ENCODE data around the gene UBR3. TPM values are rescaled to one million over a fixed set of nuclear protein-coding genes. Genes with fewer than 3 reads are reported as not detected.
A peak's percentile ranks its signal among the peaks of the same experiment; 100 is the strongest.
"Not testable (repeated sequence)": the region's sequence is repeated elsewhere in the genome, so short reads cannot be mapped to it uniquely, and the experiment has no call there.

The UBR3 gene
- total RNA-seq, 2 experiments from 2014 or later: 11.6 to 21.0 TPM

DNA sequence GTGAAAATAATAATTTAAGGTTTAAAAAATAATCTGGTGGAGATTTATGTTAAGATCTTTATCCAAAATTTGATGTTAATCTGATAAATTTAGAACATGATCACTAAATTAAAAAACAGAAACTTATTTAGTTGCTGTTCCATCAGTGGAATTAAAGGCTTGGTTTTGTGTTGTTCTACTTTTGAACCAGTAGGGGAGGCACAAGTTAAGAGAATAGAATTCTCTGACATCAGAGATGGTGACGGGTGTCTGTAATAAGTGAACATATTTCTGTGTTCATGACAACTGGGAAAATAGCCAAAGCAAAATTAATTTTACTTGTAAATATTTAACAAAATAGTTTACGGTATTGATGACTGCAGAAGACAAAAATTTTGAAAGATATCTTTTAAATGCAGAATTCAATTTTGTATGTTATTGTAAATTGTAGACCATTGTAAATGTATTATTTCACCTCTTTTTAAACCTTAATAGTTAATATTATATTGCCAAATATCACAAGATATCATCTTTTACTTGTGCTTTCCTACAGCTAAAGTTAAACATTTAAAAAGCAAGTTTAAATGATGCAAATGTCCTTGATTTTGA, 106.0 kb downstream of the UBR3 start:
- Histone ChIP-seq H3K9me3 (ENCODE audit: low read length) (no peaks in the 10 kb centered on the region), H3K27ac (ENCODE audit: low read depth, low read length, poor library complexity, severe bottlenecking) (no peak overlapping the region), H3K9me2 (ENCODE audit: insufficient read depth, low read length) (no peaks in the 10 kb centered on the region), H3K79me2 (ENCODE audit: insufficient read depth, low read depth, low read length) (no peaks in the 10 kb centered on the region), H3K4me1 (ENCODE audit: insufficient read depth, low read length, poor library complexity, severe bottlenecking) (no peaks in the 10 kb centered on the region), H4K20me1 (ENCODE audit: insufficient read depth, low read length) (no peaks in the 10 kb centered on the region), H2AFZ (ENCODE audit: low read length) (no peak overlapping the region), H3K36me3 (ENCODE audit: insufficient read depth, low read length) (no peaks in the 10 kb centered on the region), H3K4me3 (ENCODE audit: low read depth, low read length, poor library complexity, severe bottlenecking) (no peak overlapping the region), H3K4me2 (ENCODE audit: low read length) (no peak overlapping the region)
- intact Hi-C loops (cut with micrococcal nuclease; ENCODE audit: unreplicated experiment): loop anchor here (10.0 kb wide), 1 partner anchor 882 kb away; the partner anchor contains the start of gene GAD1
- TF ChIP-seq EZH2phosphoT487 (IDR thresholded peaks at IDR 0.05; ENCODE audit: borderline replicate concordance, low read depth, low read length): no peak
- TF ChIP-seq, protein P1, sequence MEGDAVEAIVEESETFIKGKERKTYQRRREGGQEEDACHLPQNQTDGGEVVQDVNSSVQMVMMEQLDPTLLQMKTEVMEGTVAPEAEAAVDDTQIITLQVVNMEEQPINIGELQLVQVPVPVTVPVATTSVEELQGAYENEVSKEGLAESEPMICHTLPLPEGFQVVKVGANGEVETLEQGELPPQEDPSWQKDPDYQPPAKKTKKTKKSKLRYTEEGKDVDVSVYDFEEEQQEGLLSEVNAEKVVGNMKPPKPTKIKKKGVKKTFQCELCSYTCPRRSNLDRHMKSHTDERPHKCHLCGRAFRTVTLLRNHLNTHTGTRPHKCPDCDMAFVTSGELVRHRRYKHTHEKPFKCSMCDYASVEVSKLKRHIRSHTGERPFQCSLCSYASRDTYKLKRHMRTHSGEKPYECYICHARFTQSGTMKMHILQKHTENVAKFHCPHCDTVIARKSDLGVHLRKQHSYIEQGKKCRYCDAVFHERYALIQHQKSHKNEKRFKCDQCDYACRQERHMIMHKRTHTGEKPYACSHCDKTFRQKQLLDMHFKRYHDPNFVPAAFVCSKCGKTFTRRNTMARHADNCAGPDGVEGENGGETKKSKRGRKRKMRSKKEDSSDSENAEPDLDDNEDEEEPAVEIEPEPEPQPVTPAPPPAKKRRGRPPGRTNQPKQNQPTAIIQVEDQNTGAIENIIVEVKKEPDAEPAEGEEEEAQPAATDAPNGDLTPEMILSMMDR (conservative IDR thresholded peaks at IDR 0.05; ENCODE audit: low read length): peak; percentile 79
- peak; percentile 33 for DNase-seq (ENCODE audit: low spot score)
- BruUV-seq (replicated peaks): no TSS peak
- POLR2A ChIA-PET: no interaction called here
- CTCF ChIA-PET (ENCODE audit: unreplicated experiment): no interaction called here

DNA sequence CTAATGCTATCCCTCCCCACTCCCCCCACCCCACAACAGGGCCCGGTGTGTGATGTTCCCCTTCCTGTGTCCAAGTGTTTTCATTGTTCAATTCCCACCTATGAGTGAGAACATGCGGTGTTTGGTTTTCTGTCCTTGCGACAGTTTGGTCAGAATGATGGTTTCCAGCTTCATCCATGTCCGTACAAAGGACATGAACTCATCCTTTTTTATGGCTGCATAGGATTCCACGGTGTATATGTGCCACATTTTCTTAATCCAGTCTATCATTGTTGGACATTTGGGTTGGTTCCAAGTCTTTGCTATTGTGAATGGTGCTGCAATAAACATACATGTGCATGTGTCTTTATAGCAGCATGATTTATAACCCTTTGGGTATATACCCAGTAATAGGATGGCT, 109.4 kb downstream of the UBR3 start:
- H3K27ac ChIP-seq (ENCODE audit: low read depth, low read length, poor library complexity, severe bottlenecking); H3K4me1 ChIP-seq (ENCODE audit: insufficient read depth, low read length, poor library complexity, severe bottlenecking); POLR2A ChIA-PET; H4K20me1 ChIP-seq (ENCODE audit: insufficient read depth, low read length); H3K36me3 ChIP-seq (ENCODE audit: insufficient read depth, low read length); H3K79me2 ChIP-seq (ENCODE audit: insufficient read depth, low read depth, low read length); H3K9me2 ChIP-seq (ENCODE audit: insufficient read depth, low read length); H3K4me2 ChIP-seq (ENCODE audit: low read length); H3K4me3 ChIP-seq (ENCODE audit: low read depth, low read length, poor library complexity, severe bottlenecking); H2AFZ ChIP-seq (ENCODE audit: low read length); H3K9me3 ChIP-seq (ENCODE audit: low read length); BruUV-seq (replicated peaks); CTCF ChIA-PET (ENCODE audit: unreplicated experiment); DNase-seq (ENCODE audit: low spot score): not testable (repeated sequence)
- intact Hi-C loops (cut with micrococcal nuclease; ENCODE audit: unreplicated experiment): loop anchor here (10.0 kb wide), 1 partner anchor 878 kb away; the partner anchor contains the start of gene GAD1

DNA sequence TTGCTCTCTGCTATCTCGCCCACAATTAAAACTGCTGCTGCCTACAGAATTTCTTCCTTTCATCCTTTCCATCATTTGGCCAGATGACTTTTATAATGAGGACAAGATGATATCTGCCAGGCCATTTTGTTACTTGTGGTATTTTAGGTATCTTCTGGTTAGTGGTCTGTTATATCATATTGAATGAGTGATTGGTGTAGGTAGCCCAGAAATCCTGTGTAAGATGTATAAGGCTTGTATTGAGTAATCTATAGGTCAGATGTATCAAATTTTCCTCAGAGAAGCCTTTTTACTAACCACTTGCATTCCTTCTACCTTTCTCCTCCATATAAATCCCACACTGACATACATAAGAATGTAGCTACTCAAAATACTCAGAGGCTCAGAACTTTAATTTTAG, 118.3 kb downstream of the UBR3 start:
- Histone ChIP-seq H2AFZ (ENCODE audit: low read length) (no peak overlapping the region), H4K20me1 (ENCODE audit: insufficient read depth, low read length) (no peaks in the 10 kb centered on the region), H3K79me2 (ENCODE audit: insufficient read depth, low read depth, low read length) (no peaks in the 10 kb centered on the region), H3K4me2 (ENCODE audit: low read length) (no peak overlapping the region), H3K36me3 (ENCODE audit: insufficient read depth, low read length) (0 out of 2 replicates have a peak, but pooled peaks cover 7% of the 10 kb centered on the region), H3K9me3 (ENCODE audit: low read length) (no peaks in the 10 kb centered on the region), H3K4me3 (ENCODE audit: low read depth, low read length, poor library complexity, severe bottlenecking) (no peak overlapping the region), H3K9me2 (ENCODE audit: insufficient read depth, low read length) (no peaks in the 10 kb centered on the region), H3K27ac (ENCODE audit: low read depth, low read length, poor library complexity, severe bottlenecking) (no peak overlapping the region), H3K4me1 (ENCODE audit: insufficient read depth, low read length, poor library complexity, severe bottlenecking) (no peaks in the 10 kb centered on the region)
- BruUV-seq (replicated peaks): no TSS peak
- CTCF ChIA-PET (ENCODE audit: unreplicated experiment): no interaction called here
- POLR2A ChIA-PET: interaction anchor here (0.6 kb wide), 1 partner anchor 22 kb away, joined by 3 read pairs; no protein-coding TSS in a partner anchor
- intact Hi-C loops (cut with micrococcal nuclease; ENCODE audit: unreplicated experiment): no loop called here
- no peak for DNase-seq (ENCODE audit: low spot score)
- no peak for TF ChIP-seq EZH2phosphoT487 (IDR thresholded peaks at IDR 0.05; ENCODE audit: borderline replicate concordance, low read depth, low read length)
- TF ChIP-seq, protein P1 (conservative IDR thresholded peaks at IDR 0.05; ENCODE audit: low read length): no peak

Data from OCI-LY7 (cell line).